H1 (cell line): ENCODE data around the gene SERINC5. TPM values are rescaled to one million over a fixed set of nuclear protein-coding genes. Genes with fewer than 3 reads are reported as not detected.
A peak's percentile ranks its signal among the peaks of the same experiment; 100 is the strongest.

ENCODE experiments used
- CTCF ChIA-PET: fragments of 300-600 bp; sonication (Branson Sonifier 250); formaldehyde crosslinking; loops from one replicate; lab custom pipeline; 2021; ENCODE audit not compliant: partially characterized antibody; lab: Charles Lee
- POLR2A ChIA-PET: fragments of 300-600 bp; sonication (Branson Sonifier 250); formaldehyde crosslinking; loops from one replicate; lab custom pipeline; 2021; ENCODE audit warnings: inconsistent platforms; ENCODE audit not compliant: partially characterized antibody; lab: Charles Lee
- DNase-seq, 2 experiments: peaks; one replicate each; pipeline versions ENCODE4 v3.0.0 to v3.0.0-alpha.2; 2010 to 2022; ENCODE audit warnings: low spot score in 2 of 2, low read depth in 1 of 2, mixed read lengths in 1 of 2
- FAIRE-seq: peaks from 2 replicates; lab custom pipeline; 2011; peaks lifted over from hg19 to GRCh38; lab: Jason Lieb, UNC
- H2AFZ ChIP-seq: 2 replicates; pipeline ENCODE4 v1.8.1; 2012; ENCODE audit warnings: low read length, inconsistent platforms
- H2AK5ac ChIP-seq: 2 replicates; pipeline ENCODE4 v1.6.1; 2013; ENCODE audit warnings: low read depth, low read length
- H2BK120ac ChIP-seq: replicated peaks from 2 replicates; pipeline ENCODE3; 2013; ENCODE audit warnings: low read depth, low read length, inconsistent platforms
- H2BK12ac ChIP-seq: 2 replicates; pipeline ENCODE4 v1.6.1; 2013; ENCODE audit warnings: low read depth, low read length
- H2BK15ac ChIP-seq: 2 replicates; pipeline ENCODE4 v1.6.1; 2013; ENCODE audit warnings: low read length
- H2BK20ac ChIP-seq: 2 replicates; pipeline ENCODE4 v1.6.1; 2013; ENCODE audit warnings: low read length
- H2BK5ac ChIP-seq: 2 replicates; pipeline ENCODE4 v1.6.1; 2013; ENCODE audit warnings: low read depth, low read length
- H3K14ac ChIP-seq: 2 replicates; pipeline ENCODE4 v1.6.1; 2013; ENCODE audit warnings: inconsistent platforms; ENCODE audit not compliant: insufficient read length
- H3K18ac ChIP-seq: 2 replicates; pipeline ENCODE4 v1.6.1; 2013; ENCODE audit warnings: low read length; ENCODE audit errors: extremely low read depth
- H3K23ac ChIP-seq: 2 replicates; pipeline ENCODE4 v1.6.1; 2013; ENCODE audit warnings: inconsistent platforms; ENCODE audit not compliant: insufficient read length
- H3K23me2 ChIP-seq: 2 replicates; pipeline ENCODE4 v1.6.1; 2013; ENCODE audit warnings: low read depth, low read length
- H3K27ac ChIP-seq: 2 replicates; pipeline ENCODE4 v1.6.1; 2011; ENCODE audit warnings: low read depth, low read length, inconsistent platforms
- H3K27me3 ChIP-seq, 4 experiments: replicated peaks in 1 of 4; 1 replicate in 1 of 4; 2 replicates in 3 of 4; pipeline versions ENCODE4 v1.6.1 to v1.8.1; 2011 to 2013; ENCODE audit warnings: low read length in 3 of 4, mild to moderate bottlenecking in 3 of 4, inconsistent platforms in 2 of 4, mixed read lengths in 2 of 4, moderate library complexity in 1 of 4; ENCODE audit not compliant: control insufficient read depth in 3 of 4, insufficient read depth in 3 of 4; ENCODE audit errors: extremely low read depth in 1 of 4
- H3K36me3 ChIP-seq, 4 experiments: 2 replicates each; pipeline versions ENCODE4 v1.6.1 to v1.8.1; 2011 to 2013; ENCODE audit warnings: mild to moderate bottlenecking in 4 of 4, low read length in 3 of 4, moderate library complexity in 2 of 4, control low read depth in 1 of 4, inconsistent platforms in 1 of 4; ENCODE audit not compliant: insufficient read depth in 4 of 4, control insufficient read depth in 2 of 4
- H3K4ac ChIP-seq: replicated peaks from 2 replicates; pipeline ENCODE3; 2013; ENCODE audit warnings: low read length, low read depth, mixed read lengths, inconsistent platforms; ENCODE audit not compliant: insufficient read length
- H3K4me1 ChIP-seq, 4 experiments: replicated peaks in 1 of 4; 1 replicate in 1 of 4; 2 replicates in 3 of 4; pipeline versions ENCODE4 v1.6.1 to v1.8.1; 2011 to 2013; ENCODE audit warnings: low read length in 3 of 4, inconsistent platforms in 2 of 4, mixed read lengths in 1 of 4; ENCODE audit not compliant: insufficient read depth in 4 of 4, control insufficient read depth in 3 of 4
- H3K4me2 ChIP-seq, 2 experiments: 2 replicates each; pipeline versions ENCODE4 v1.6.1 to v1.8.1; 2011 to 2013; ENCODE audit warnings: low read depth in 2 of 2, low read length in 2 of 2, control low read depth in 1 of 2, inconsistent platforms in 1 of 2, mild to moderate bottlenecking in 1 of 2; ENCODE audit not compliant: insufficient read depth in 1 of 2
- H3K4me3 ChIP-seq, 4 experiments: fragments of 200-600, 300-600 bp in 1 of 4; sonication (generic), shearing (Covaris generic), sonication (Bioruptor Twin) in 1 of 4; 2 replicates each; pipeline versions ENCODE4 v1.5.1 to v1.8.1; 2011 to 2016; ENCODE audit warnings: low read length in 4 of 4, low read depth in 3 of 4, control low read depth in 2 of 4, inconsistent platforms in 2 of 4, mild to moderate bottlenecking in 2 of 4, mixed read lengths in 1 of 4, moderate library complexity in 1 of 4; ENCODE audit not compliant: insufficient read depth in 2 of 4; ENCODE audit errors: extremely low read depth in 1 of 4
- H3K56ac ChIP-seq: replicated peaks from 2 replicates; pipeline ENCODE3; 2013; ENCODE audit warnings: low read depth, mild to moderate bottlenecking, mixed read lengths, low read length, inconsistent platforms; ENCODE audit not compliant: insufficient read length
- H3K79me1 ChIP-seq: 2 replicates; pipeline ENCODE4 v1.6.1; 2013; ENCODE audit warnings: low read depth, low read length, control low read depth
- H3K79me2 ChIP-seq, 2 experiments: 2 replicates each; pipeline versions ENCODE4 v1.6.1 to v1.8.1; 2012 to 2013; ENCODE audit warnings: low read length in 2 of 2, mild to moderate bottlenecking in 2 of 2, inconsistent platforms in 1 of 2; ENCODE audit not compliant: insufficient read depth in 2 of 2, control insufficient read depth in 1 of 2
- H3K9ac ChIP-seq, 4 experiments: replicated peaks in 1 of 4; 1 replicate in 1 of 4; 2 replicates in 3 of 4; pipeline versions ENCODE4 v1.6.1 to v1.8.1; 2011 to 2013; ENCODE audit warnings: low read depth in 3 of 4, low read length in 3 of 4, control low read depth in 2 of 4, mild to moderate bottlenecking in 2 of 4, moderate library complexity in 2 of 4, inconsistent platforms in 1 of 4; ENCODE audit errors: extremely low read depth in 1 of 4
- H3K9me3 ChIP-seq, 2 experiments: 2 replicates each; pipeline versions ENCODE4 v1.6.1 to v1.8.1; 2012 to 2013; ENCODE audit warnings: mild to moderate bottlenecking in 2 of 2, moderate library complexity in 2 of 2, control low read depth in 1 of 2, inconsistent platforms in 1 of 2, low read depth in 1 of 2, low read length in 1 of 2, mixed read lengths in 1 of 2; ENCODE audit not compliant: insufficient read depth in 2 of 2
- H4K20me1 ChIP-seq, 2 experiments: replicated peaks in 1 of 2; 2 replicates each; pipeline versions ENCODE3 to v1.8.1; 2011 to 2013; ENCODE audit warnings: inconsistent platforms in 2 of 2, low read length in 2 of 2, mild to moderate bottlenecking in 1 of 2; ENCODE audit not compliant: insufficient read depth in 2 of 2, control insufficient read depth in 1 of 2
- H4K5ac ChIP-seq: 2 replicates; pipeline ENCODE4 v1.6.1; 2013; ENCODE audit warnings: low read length, low read depth, mixed read lengths, inconsistent platforms; ENCODE audit not compliant: insufficient read length
- H4K8ac ChIP-seq: 2 replicates; pipeline ENCODE4 v1.8.0; 2013; ENCODE audit warnings: mild to moderate bottlenecking, moderate library complexity, low read length, inconsistent platforms; ENCODE audit not compliant: insufficient read depth; ENCODE audit errors: extremely low read depth
- H4K91ac ChIP-seq: replicated peaks from 2 replicates; pipeline ENCODE3; 2013; ENCODE audit warnings: low read length, mixed read lengths, inconsistent platforms; ENCODE audit not compliant: insufficient read length
- ATF2 ChIP-seq: IDR thresholded peaks from 2 replicates; pipeline ENCODE4 v1.6.1; 2012; ENCODE audit warnings: low read length, inconsistent platforms
- CBX5 ChIP-seq: fragments of 300-800, 300-1000 bp; sonication (generic); IDR thresholded peaks from 2 replicates; pipeline ENCODE4 v1.7.1; 2016; ENCODE audit warnings: antibody characterized with exemption, low read length, low read depth
- EP300 ChIP-seq, 2 experiments: IDR thresholded peaks; 1 replicate in 1 of 2; 2 replicates in 1 of 2; pipeline ENCODE4 v1.6.1; 2011 to 2012; ENCODE audit warnings: low read depth in 2 of 2, low read length in 2 of 2, mild to moderate bottlenecking in 2 of 2, borderline replicate concordance in 1 of 2, inconsistent platforms in 1 of 2, moderate library complexity in 1 of 2
- EZH2 ChIP-seq: fragments of 200-600 bp; sonication (generic); IDR thresholded peaks from 2 replicates; pipeline ENCODE4 v1.7.1; 2012; ENCODE audit warnings: low read depth, mild to moderate bottlenecking, moderate library complexity, low read length, inconsistent platforms; ENCODE audit not compliant: severe bottlenecking
- GABPA ChIP-seq: IDR thresholded peaks from 2 replicates; pipeline ENCODE4 v1.6.1; 2011; ENCODE audit warnings: mild to moderate bottlenecking, low read length, moderate library complexity, borderline replicate concordance; ENCODE audit not compliant: insufficient read depth
- NANOG ChIP-seq: IDR thresholded peaks from 2 replicates; pipeline ENCODE4 v1.6.1; 2011; ENCODE audit warnings: low read length, low read depth, mild to moderate bottlenecking, inconsistent platforms; ENCODE audit not compliant: insufficient read depth, poor library complexity, severe bottlenecking
- PHF8 ChIP-seq: fragments of 200-600 bp; sonication (generic); conservative IDR thresholded peaks from 2 replicates; pipeline ENCODE4 v1.7.1; 2012; ENCODE audit warnings: low read depth, mild to moderate bottlenecking, inconsistent platforms, low read length, moderate library complexity
- RAD21 ChIP-seq, 2 experiments: IDR thresholded peaks in 1 of 2; conservative IDR thresholded peaks in 1 of 2; 2 replicates each; pipeline ENCODE4 v1.6.1; 2011; ENCODE audit warnings: low read depth in 2 of 2, low read length in 2 of 2, improper control_type of control experiment in 1 of 2, inconsistent platforms in 1 of 2, mild to moderate bottlenecking in 1 of 2, moderate library complexity in 1 of 2
- RFX5 ChIP-seq: IDR thresholded peaks from 2 replicates; pipeline ENCODE4 v1.6.1; 2011; ENCODE audit warnings: low read depth, low read length, improper control_type of control experiment, borderline replicate concordance
- WGBS, 2 experiments: shearing (Covaris generic) in 1 of 2; methylation state at CpG; one replicate each; pipeline versions ENCODE4 v1.1.6 to v1.1.7; 2013 to 2015; ENCODE audit warnings: low lambda C conversion rate in 2 of 2, mixed read lengths in 2 of 2, inconsistent platforms in 1 of 2, low coverage in 1 of 2, missing lambda C conversion rate in 1 of 2; ENCODE audit not compliant: insufficient replicate concordance in 2 of 2, insufficient coverage in 1 of 2, insufficient read length in 1 of 2; ENCODE audit errors: extremely low coverage in 1 of 2, missing lambda C conversion rate in 1 of 2; 5-methylcytosine and 5-hydroxymethylcytosine counted together
- polyA plus RNA-seq, 7 experiments: library from polyadenylated mRNA; depleted of rRNA in 3 of 7; stranded (reverse) in 5 of 7; unstranded in 2 of 7; fragments of >200 nt in 5 of 7; fragments of 200-250 nt in 2 of 7; gene quantifications; 1 replicate in 5 of 7; 2 replicates in 1 of 7; 4 replicates in 1 of 7; pipeline versions ENCODE4 v1.2.1 to v1.2.3, GENCODE V29; 2011 to 2013; ENCODE audit warnings: missing spikeins in 2 of 7, mixed read lengths in 2 of 7
- total RNA-seq: library from RNA; stranded (reverse); fragmentation: NEBNext Ultra II Directional; extraction: Animal tissue kit (Norgen Biotek cat#: 25700); gene quantifications from 2 replicates; pipeline ENCODE4 v1.2.1, GENCODE V29; 2021

The SERINC5 gene
- total and polyA plus RNA-seq, 2 of the 8 experiments (the other 6 are each of a cell fraction or from before 2014, with no cell fraction given): 32.2 to 149 TPM

GRCh38 chr5:80119372-80119771 is 136.5 kb downstream of the SERINC5 start:
- H2AK5ac ChIP-seq: no peak overlapping the region
- no peak for DNase-seq
- peak overlapping the region; percentile 62; the same call in 1 of the 2 replicates for H2BK15ac ChIP-seq
- H3K27ac ChIP-seq: no peak overlapping the region
- H3K9ac ChIP-seq: no peak overlapping the region
- H4K20me1 ChIP-seq: no peaks in the 10 kb centered on the region
- no peaks in the 10 kb centered on the region for H3K4me1 ChIP-seq
- H2BK5ac ChIP-seq: no peak overlapping the region
- H3K79me1 ChIP-seq: no peaks in the 10 kb centered on the region
- TF ChIP-seq ATF2 (no peak), EP300 (IDR thresholded peaks at IDR 0.05; ENCODE audit: borderline replicate concordance in 1 of 2, low read depth in 2 of 2, low read length in 2 of 2) (no peak), PHF8 (no peak), EZH2 (no peak), NANOG (no peak), RFX5 (no peak), RAD21 (IDR thresholded peaks at IDR 0.05 in 1 of 2, conservative IDR thresholded peaks at IDR 0.05 in 1 of 2; ENCODE audit: low read depth in 2 of 2, low read length in 2 of 2) (no peak), GABPA (no peak), CBX5 (no peak)
- H3K4me3 ChIP-seq: no peak overlapping the region
- H3K23ac ChIP-seq: no peak overlapping the region
- no peaks in the 10 kb centered on the region for H3K36me3 ChIP-seq
- no peak overlapping the region for H2AFZ ChIP-seq
- no peak overlapping the region for H4K8ac ChIP-seq
- no peak overlapping the region for H3K18ac ChIP-seq
- no peak overlapping the region for H3K4me2 ChIP-seq
- POLR2A ChIA-PET: interaction anchor here (1.2 kb wide), 1 partner anchor 9 kb away, joined by 3 read pairs; no protein-coding TSS in a partner anchor
- no peak overlapping the region for H3K56ac ChIP-seq
- no peak overlapping the region for H3K4ac ChIP-seq
- no peak overlapping the region for H2BK12ac ChIP-seq
- H4K91ac ChIP-seq: peak overlapping the region; percentile 13
- no peaks in the 10 kb centered on the region for H3K23me2 ChIP-seq
- H3K9me3 ChIP-seq: 0 out of 4 replicates have a peak, but pooled peaks cover 0 to 3% of the 10 kb centered on the region in 2 experiments
- CTCF ChIA-PET: interaction anchor here (0.7 to 2.4 kb wide), 6 partner anchors 8 to 156 kb away, joined by 3 to 10 read pairs (median 3); no protein-coding TSS in a partner anchor
- H3K27me3 ChIP-seq: peaks cover 0 to 2% (median 0%) of the 10 kb centered on the region in 4 experiments; a peak in 1 of 7 replicates
- FAIRE-seq: no peak
- H4K5ac ChIP-seq: no peak overlapping the region
- H3K14ac ChIP-seq: no peak overlapping the region
- H2BK120ac ChIP-seq: no peak overlapping the region
- no peaks in the 10 kb centered on the region for H3K79me2 ChIP-seq
- WGBS, 2 experiments: 80% methylated on average over 2 of the region's 2 CpGs; no CpG with 5 or more reads in 1 of the 2 experiments
- 0 out of 2 replicates have a peak overlapping the region, but pooled peaks have one; percentile 10 for H2BK20ac ChIP-seq
